Muscle layer of duodenum (tissue), 2 donors: ENCODE results near the gene C16orf96.
A peak's percentile ranks its signal among the peaks of the same experiment; 100 is the strongest.

Experiments used
- H3K27ac ChIP-seq: one replicate; pipeline ENCODE4 v1.7.0; 2013; ENCODE audit warnings: mild to moderate bottlenecking, low read length
- H3K27me3 ChIP-seq: one replicate; pipeline ENCODE4 v1.7.0; 2013; ENCODE audit warnings: low read depth, mild to moderate bottlenecking, control low read depth, low read length
- H3K36me3 ChIP-seq, 2 donors: one replicate each; pipeline ENCODE4 v1.7.0; 2013; ENCODE audit warnings: low read length in 2 of 2, control low read depth in 1 of 2, mild to moderate bottlenecking in 1 of 2; ENCODE audit not compliant: insufficient read depth in 2 of 2, control insufficient read depth in 1 of 2
- H3K4me1 ChIP-seq, 2 donors: one replicate each; pipeline ENCODE4 v1.7.0; 2013; ENCODE audit warnings: low read length in 2 of 2, mild to moderate bottlenecking in 2 of 2, control low read depth in 1 of 2, moderate library complexity in 1 of 2; ENCODE audit not compliant: insufficient read depth in 2 of 2, control insufficient read depth in 1 of 2
- H3K4me3 ChIP-seq, 2 donors: one replicate each; pipeline ENCODE4 v1.7.0; 2013; ENCODE audit warnings: low read length in 2 of 2, low read depth in 1 of 2, mild to moderate bottlenecking in 1 of 2
- H3K9me3 ChIP-seq, 2 donors: one replicate each; pipeline ENCODE4 v1.7.0; 2013; ENCODE audit warnings: low read length in 2 of 2, control low read depth in 1 of 2, mild to moderate bottlenecking in 1 of 2; ENCODE audit not compliant: control insufficient read depth in 1 of 2
- donor health status: healthy.

Gene C16orf96

DNA sequence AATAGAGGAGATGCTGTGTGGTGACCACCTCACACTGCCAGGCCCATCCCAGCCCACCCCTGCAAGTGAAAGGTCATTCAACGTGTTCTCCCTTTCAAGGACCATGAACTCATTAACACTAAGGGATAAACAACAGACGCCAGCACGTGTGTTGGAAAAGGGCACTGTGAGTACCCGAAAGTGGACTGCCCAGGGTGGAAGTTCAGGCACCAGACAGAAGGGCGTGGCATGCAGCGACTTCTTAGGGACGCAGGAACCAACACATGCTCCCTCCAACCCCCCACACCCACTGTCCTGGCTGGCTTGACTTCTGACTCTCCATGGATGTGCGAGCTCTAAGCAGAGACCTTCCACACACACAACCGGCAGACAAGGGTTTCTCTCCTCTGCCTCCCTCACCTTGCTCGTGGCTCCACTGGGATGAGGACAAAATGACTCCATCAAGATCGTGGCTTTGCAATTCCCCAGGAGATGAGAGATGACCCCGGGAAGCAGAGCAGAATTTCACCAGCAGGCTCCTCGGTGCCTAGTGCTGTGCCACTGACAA, 47.6 kb downstream of the C16orf96 start:
- no peak overlapping the region for H3K4me3 ChIP-seq
- H3K36me3 ChIP-seq = peaks cover 0 to 19% of the 10 kb centered on the region in 2 donors
- no peaks in the 10 kb centered on the region for H3K9me3 ChIP-seq
- H3K4me1 ChIP-seq = peaks cover 0 to 8% of the 10 kb centered on the region in 2 donors
- H3K27ac ChIP-seq = no peak overlapping the region
- no peaks in the 10 kb centered on the region for H3K27me3 ChIP-seq

DNA sequence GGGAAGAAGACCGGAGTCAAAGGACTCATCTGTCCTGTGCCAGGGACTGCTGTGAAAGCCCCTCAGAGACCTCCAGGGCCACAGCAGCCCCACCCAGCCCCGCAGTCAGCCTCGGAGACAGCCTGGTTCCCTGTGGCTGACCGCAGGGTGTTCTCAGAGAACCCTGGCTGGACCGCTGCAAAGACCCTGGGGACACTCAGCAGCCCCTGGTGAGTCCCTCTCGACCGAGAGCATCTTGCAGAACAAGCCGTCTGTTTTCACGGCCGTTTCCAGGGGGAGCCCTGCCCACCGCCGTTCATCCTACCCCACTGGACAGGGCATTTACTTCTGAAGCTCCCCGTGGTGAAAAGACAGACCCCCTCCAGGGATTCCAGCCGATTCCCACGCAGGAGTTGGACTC, 48.3 kb downstream of the C16orf96 start:
- Histone ChIP-seq H3K36me3 (peaks cover 0 to 26% of the 10 kb centered on the region in 2 donors), H3K9me3 (no peaks in the 10 kb centered on the region), H3K4me1 (peaks cover 0 to 8% of the 10 kb centered on the region in 2 donors), H3K4me3 (no peak overlapping the region), H3K27ac (no peak overlapping the region), H3K27me3 (no peaks in the 10 kb centered on the region)

DNA sequence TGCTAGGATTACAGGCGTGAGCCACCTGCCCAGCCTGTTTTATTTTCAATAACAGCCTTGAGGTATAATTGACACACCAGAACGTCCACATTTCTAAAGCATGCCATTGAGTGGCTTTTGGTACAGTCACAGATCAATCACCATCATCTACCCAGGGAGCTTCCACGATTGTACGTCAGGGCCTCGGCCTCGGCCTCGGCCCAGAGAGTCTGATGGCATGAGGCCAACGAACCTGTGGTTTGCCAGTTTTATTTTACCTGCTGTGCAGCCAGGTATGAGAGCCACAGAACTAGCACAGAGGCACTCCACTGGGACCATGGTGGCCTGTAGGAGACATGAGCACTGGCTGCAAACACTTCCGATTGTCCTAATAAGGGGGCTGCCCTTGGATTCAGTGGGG, 50.2 kb downstream of the C16orf96 start:
- Histone ChIP-seq H3K4me1 (peaks cover 0 to 9% of the 10 kb centered on the region in 2 donors), H3K9me3 (no peaks in the 10 kb centered on the region)

DNA sequence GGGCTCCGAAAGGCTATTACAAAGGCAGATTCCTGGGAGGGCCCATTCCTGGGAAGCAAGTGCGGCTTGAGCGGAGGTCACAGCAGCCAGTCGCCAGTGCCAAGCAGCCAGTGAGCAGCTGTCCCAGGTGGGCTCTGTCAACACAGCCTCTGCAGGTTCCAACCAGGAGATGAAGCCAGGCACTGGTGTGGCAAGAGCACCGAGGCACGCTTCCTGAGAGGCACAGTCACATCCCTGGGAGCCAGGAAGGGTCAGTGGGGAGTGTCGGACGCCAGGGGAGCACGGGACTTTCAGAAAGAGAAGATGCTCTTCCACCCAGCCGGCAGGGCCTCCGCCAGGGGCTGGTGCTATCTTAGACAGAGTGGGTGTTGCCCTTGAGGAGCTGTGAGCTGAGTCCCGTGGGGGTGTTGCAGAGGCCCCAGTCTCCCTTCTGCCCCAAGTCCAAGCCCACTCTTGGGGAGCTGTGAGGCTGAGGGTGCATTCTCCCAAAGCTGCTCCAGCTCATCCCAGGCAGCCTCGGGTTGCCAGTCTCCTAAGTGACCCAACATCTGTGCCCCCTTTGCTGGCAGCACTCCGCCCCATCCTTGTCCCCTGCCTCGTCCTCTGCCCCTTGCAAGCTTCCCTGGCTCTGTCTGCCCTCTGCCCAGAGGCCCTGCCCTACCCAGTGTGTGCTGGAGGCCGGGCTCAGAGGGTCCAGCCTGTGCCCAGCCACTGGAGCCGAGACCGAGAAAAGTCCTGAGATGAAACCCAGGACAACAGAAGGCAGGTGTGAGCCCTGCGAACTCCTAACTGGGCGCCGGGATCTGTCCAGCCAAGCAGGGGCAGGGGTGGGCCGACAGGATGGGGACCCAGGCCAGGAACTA, 51.9 kb downstream of the C16orf96 start:
- Histone ChIP-seq H3K9me3 (no peaks in the 10 kb centered on the region), H3K27ac (no peak overlapping the region), H3K27me3 (no peaks in the 10 kb centered on the region), H3K36me3 (peaks cover 0 to 29% of the 10 kb centered on the region in 2 donors), H3K4me3 (no peak overlapping the region), H3K4me1 (peaks cover 0 to 18% of the 10 kb centered on the region in 2 donors)

More for the DNA sequence above, 50.2 kb downstream of the C16orf96 start:
- H3K4me3 ChIP-seq = no peak overlapping the region
- peaks cover 0 to 29% of the 10 kb centered on the region in 2 donors for H3K36me3 ChIP-seq
- no peaks in the 10 kb centered on the region for H3K27me3 ChIP-seq
- no peak overlapping the region for H3K27ac ChIP-seq

DNA sequence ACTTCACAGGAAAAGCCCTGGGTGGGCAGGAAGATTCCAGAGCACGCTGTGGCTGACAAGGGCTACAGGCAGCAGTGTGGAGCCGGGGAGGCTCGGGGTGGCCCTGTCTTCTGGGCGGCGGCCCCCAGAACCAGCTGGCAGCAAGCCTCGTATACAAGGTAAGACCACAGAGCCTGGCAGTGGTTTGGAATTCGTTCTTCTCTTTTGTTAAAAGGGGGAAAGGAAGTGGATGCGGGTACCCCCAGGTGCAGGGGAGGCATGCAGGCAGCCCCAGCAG, 52.5 kb downstream of the C16orf96 start:
- Histone ChIP-seq H3K4me3 (no peak overlapping the region), H3K27ac (no peak overlapping the region), H3K36me3 (peaks cover 0 to 29% of the 10 kb centered on the region in 2 donors), H3K4me1 (peaks cover 0 to 23% of the 10 kb centered on the region in 2 donors), H3K9me3 (no peaks in the 10 kb centered on the region), H3K27me3 (no peaks in the 10 kb centered on the region)

DNA sequence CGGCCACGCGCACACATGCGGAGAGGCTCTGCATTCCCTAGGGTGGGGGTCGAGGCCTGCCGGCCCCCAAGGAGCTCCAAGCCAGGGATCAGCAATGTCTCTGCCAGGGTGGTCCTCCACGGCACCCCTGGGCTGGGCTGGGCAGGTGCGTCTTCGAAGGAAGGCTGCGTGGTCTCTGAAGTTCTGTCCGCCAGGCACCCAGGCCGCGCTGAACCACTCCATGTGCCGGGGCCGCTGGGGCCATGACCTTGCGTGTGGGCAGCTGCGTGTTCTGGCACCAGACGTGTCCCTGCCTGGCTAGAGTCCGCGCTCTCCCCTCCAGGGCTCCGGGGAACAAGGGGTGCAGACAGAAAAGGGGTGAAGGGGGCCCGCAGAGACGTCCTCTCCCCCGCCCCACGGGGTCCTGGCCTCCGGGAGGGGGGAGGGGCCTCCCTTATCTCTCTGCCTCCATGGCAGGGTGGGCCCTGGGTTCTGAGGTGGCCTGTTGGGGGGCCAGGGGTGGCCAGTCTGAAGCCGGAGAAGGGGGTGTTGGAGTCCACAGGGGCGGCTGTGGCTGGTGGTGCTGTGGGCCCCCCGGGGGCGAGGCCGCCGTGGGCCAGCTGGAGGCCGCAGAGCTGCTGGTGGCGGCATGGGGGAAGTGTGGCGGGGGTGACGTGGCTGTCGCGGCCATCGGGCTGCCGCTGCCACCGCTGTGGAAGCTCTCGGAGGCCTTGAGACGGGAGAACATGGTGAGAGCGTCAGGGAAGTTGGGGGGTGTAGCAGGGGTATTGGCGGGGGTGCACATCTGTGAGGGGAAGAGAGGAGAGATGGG, 53.3 kb downstream of the C16orf96 start:
- H3K4me3 ChIP-seq = no peak overlapping the region
- peaks cover 0 to 29% of the 10 kb centered on the region in 2 donors for H3K36me3 ChIP-seq
- H3K9me3 ChIP-seq = no peaks in the 10 kb centered on the region
- H3K4me1 ChIP-seq = peaks cover 0 to 23% of the 10 kb centered on the region in 2 donors
- no peaks in the 10 kb centered on the region for H3K27me3 ChIP-seq
- H3K27ac ChIP-seq = no peak overlapping the region

DNA sequence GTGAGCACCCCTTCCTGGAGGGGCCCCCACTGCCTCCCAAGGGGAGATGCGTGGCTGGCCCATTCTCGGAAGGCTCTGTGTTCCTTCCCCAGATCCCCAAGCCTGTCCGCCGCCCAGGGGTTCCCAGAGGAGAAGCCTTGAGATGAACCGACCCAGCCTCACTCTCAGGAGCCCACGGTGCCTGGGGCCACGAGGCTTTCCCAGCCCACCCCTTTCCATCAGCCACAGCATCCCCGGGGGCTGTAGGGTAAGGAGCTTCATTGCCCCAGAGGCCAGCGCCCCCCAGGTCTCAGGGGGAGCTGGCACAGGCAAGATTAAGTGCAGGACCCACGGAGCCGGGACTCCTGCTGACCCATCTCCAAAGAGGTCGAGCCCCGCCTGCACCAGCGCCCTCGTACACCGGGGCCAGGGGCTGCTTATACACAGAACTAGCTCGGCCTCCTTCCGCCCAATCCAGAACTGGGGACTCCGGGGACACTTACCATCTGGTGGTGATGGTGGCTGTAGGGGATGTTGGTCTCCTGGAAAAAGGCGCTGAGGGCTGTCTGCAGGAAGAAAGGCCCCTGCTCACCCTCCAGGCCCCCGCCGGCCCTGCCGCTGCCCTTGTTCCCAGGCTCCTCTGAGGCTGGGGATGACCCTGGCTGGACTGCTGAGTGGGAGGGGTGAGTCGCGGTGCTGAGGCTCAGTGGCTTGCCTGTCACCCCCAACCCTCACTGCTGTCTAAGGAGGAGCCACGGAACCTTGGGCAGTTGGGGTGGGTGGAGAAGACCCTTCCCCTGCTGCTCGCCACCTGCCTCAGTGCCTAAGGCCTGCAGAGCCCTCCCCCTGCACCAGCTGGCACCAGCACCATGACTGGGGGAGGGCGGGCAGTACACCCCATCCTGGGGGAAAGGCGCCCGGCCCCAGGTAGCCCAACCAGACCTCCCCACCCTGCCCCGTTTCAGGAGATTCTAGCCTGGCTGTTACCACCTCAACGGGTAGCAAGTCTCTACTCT, 54.2 kb downstream of the C16orf96 start:
- Histone ChIP-seq H3K27ac (no peak overlapping the region), H3K9me3 (no peaks in the 10 kb centered on the region), H3K4me3 (no peak overlapping the region), H3K27me3 (no peaks in the 10 kb centered on the region), H3K36me3 (peaks cover 0 to 29% of the 10 kb centered on the region in 2 donors), H3K4me1 (peaks cover 0 to 27% of the 10 kb centered on the region in 2 donors)

DNA sequence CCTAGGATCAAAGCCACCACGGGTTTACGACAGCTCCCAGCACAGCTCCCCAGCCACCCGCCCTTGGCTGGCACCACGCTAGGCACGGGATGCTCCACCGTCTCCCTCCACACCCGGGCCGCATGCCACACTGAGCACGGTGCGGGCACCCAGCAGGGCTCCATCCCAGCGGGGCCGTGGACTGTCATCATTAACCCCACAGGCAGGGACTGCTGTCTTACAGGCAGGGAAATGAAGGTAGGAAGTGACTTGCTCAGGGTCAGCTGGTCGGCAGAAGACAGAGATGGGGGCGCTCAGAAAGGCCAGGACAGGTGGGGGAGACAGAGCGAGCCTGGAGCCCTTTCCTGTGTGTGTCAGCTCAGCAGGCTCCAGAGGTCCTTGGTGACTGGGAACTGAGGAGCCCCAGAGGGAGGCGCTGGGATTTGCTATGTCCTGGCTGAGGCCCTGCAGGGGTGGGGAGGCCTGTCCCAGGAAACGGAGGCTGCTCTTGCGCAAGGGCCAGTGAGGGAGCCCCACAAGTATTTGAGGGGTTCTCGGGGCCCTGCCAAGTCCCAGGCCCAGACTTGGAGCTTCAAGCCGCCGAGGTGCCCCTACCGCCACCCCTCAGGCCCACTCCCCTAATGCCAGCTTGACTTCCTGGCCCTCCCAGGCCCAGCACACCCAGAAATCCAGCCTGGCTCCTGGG, 55.3 kb downstream of the C16orf96 start:
- Histone ChIP-seq H3K27me3 (no peaks in the 10 kb centered on the region), H3K4me1 (peaks cover 5 to 33% of the 10 kb centered on the region in 2 donors), H3K36me3 (peaks cover 0 to 29% of the 10 kb centered on the region in 2 donors), H3K4me3 (no peak overlapping the region), H3K27ac (no peak overlapping the region), H3K9me3 (no peaks in the 10 kb centered on the region)

DNA sequence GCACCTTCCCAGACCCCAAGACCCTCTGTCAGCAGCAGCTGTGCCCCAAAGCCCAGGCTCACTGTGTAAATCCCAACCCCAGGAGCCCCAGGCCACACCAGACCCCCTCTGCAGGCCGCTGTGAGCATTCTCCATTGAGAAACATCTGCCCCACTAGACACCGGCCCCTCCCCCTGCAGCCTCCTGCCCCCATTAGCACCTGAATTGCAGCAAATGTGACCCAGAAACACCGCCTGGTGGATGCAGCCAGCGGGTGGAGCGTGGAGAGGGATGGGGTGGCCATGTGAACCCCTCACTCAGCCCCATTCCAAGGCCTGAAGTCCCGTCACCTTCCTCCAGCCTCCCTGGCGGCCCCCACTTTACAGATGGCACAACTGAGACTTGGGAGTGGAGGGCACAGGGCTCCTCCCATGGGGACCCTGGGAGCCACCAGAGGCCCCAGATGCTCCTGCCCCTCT, 56.4 kb downstream of the C16orf96 start:
- Histone ChIP-seq H3K27me3 (no peaks in the 10 kb centered on the region), H3K4me1 (peaks cover 5 to 39% of the 10 kb centered on the region in 2 donors), H3K9me3 (no peaks in the 10 kb centered on the region), H3K27ac (no peak overlapping the region), H3K4me3 (peak overlapping the region in 1 of 2 donors; percentile 78), H3K36me3 (peaks cover 0 to 22% of the 10 kb centered on the region in 2 donors)

DNA sequence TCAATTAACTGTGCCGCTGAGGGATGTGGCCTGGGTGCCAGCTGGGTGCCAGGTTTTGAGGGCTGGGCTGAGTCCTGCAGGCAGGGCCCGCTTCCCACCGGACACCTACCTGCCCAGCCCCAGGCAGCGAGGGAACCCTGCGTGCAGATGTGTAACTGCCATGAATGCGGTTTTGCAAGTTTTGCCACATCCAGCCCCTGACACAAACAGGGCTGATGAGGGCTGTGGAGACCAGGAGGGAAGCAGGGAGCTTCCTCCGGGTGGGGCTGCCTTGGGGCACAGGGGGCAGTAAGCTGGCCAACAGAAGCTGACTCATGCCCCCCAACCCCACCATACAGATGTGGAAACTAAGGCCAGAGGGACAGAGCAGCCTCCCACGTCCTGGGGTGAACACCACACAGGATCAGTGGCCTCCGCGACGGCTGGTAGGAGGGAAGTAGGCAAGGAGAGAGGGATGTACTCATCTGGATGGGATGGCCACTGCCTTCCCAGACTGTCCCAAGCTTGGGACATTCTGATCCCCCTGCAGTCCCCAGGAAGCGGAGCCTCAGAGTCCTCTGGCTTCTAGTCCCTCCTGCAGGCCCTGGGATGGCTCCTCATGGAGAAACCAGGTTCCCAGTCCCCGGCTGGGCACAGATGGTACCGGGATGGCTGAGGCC, 57.0 kb downstream of the C16orf96 start:
- H3K4me1 ChIP-seq = peaks cover 5 to 45% of the 10 kb centered on the region in 2 donors
- H3K27me3 ChIP-seq = no peaks in the 10 kb centered on the region
- peak overlapping the region; percentile 65 for H3K27ac ChIP-seq
- peak overlapping the region; percentile 74 to 78 for H3K4me3 ChIP-seq
- no peaks in the 10 kb centered on the region for H3K9me3 ChIP-seq
- peaks cover 0 to 16% of the 10 kb centered on the region in 2 donors for H3K36me3 ChIP-seq
